ENCODE results near the gene PURB.
"Not testable (repeated sequence)": the region's sequence is repeated elsewhere in the genome, so short reads cannot be mapped to it uniquely, and the experiment has no call there.

Gene PURB

GRCh38 chr7:44849885-44850544 lies 35.3 kb downstream of the PURB start:
- no peak for DNase-seq

DNA sequence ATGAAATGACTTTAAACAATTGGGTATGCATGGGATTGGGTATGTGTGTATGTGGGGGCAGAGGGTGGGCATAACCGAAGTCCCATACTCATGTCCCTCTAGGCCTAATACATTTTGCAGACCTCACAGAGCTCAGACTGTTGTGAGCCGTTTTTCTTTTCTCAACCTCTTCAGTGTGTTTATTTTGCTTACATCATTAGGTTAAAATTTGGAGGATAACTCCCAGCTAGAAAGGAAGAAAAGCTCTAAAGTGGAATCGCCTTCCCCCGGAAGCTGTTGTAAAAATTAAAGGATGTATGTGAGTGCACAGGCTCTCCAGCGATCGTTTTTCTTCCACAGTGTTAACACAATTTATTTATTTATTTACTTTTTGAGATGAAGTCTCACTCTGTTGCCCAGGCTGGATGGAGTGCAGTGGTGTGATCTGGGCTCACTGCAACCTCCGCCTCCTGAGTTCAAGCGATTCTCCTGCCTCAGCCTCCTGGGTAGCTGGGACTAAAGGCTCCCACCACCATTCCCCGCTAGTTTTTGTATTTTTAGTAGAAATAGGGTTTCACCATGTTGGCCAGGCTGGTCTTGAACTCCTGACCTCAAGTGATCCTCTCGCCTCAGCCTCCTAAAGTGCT lies 36.0 kb downstream of the PURB start:
- DNase-seq = peak; percentile 44

DNA sequence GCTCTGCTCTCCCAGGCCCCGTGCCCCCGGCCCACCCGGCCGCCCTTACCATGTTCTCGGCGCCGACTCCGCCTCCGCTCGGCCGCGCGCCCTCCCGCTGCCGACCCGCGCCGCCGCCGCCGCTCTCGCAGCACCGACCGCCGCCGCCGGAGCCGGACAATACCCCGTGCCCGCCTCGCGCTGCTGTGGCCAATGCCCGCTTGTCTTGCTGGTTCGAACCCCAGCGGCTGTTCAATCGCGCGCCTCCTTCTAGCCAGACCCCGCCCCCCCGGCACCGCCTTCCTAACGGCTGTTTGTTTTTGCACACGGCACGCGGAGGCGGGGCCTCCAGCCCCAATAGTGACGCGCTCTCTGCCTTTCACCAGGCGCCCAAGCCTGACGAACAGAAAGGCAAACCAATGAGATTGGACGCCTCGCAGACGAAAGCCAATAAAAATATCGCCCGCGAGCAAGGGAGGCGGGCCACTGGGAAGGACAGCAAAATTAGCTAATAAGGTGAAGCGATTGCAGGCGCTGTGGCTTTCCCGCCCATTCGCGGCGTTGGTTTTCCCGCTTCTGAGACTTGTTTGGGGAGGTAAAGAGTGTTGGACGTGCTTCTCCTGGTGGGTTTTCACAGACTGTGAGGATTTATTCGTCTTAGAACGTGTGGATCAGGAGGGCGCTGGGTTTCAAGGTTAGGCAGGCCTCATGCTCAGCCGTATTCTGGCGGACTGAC lies 37.3 kb downstream of the PURB start, which contains the start of gene H2AZ2:
Gene H2AZ2, minus strand, starts transcription at position 168 of the 715 bp plus-strand sequence. Its CDS starts 116 bp downstream, at position 52.
- peak; percentile 100 for DNase-seq

GRCh38 chr7:44847509-44847919 lies 37.8 kb downstream of the PURB start:
- peak; percentile 90 for DNase-seq

- DNase-seq = no peak
Measured at GRCh38 chr7:44846816-44847508, 38.4 kb downstream of the PURB start.

GRCh38 chr7:44846390-44846789 lies 38.9 kb downstream of the PURB start:
- peak; percentile 52 for DNase-seq

DNA sequence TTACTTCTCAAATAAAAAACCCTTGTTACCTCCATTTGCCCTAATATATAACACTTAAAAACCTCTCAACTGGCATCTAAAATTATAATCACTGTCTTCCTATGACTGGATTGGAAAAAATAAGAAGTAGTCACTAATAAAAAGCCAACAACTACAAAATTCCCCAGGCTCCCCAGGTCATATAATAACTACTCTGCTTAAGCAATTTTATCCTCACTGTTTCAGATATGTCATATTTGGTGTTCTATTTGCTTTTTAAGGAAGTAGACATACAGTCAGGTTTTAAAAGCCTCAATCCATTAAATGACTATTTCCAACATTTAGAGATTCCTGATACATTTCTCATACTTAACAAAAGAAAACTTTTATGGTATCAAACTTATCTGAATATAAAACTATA lies 39.9 kb downstream of the PURB start:
- no peak for DNase-seq

DNA sequence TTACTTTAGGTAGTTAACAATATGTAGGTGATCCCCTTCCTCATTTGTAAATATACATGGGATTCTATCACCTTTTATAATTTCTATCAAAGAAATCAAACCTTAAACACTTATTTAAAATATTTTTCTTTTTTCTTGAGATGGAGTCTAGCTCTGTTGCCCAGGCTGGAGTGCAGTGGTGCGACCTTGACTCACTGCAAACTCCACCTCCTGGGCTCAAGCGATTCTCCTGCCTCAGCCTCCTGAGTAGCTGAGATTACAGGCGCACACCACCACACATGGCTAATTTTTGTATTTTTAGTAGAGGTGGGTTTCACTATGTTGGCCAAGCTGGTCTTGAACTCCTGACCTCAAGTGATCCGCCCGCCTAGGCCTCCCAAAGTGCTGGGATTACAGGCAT lies 41.9 kb downstream of the PURB start:
- not testable (repeated sequence) for DNase-seq

- DNase-seq = not testable (repeated sequence)
Measured at GRCh38 chr7:44842675-44843074, 42.7 kb downstream of the PURB start.

GRCh38 chr7:44838751-44839150 lies 46.6 kb downstream of the PURB start:
- DNase-seq = no peak

DNA sequence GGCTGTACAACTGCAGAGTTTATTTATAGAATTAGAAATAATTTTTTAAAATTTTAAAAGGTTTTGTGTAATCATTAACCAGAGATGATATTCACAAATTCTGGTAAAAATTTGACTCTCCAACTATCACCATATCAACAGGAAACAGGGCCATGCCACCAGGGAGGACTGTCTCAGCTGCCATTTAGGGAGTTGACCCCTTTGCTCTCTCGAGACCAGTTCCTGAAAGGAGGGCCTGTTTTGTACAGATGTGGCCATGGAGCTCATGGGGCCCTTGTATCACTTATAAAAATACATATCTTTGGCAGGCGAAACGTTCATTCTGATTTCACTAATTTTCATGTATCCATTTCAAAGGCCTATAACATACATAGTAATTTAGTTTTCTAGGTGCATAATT lies 57.8 kb downstream of the PURB start:
- DNase-seq = no peak
